BE2C (cell line): ENCODE measurements around the gene RPE65. TPM values are rescaled to one million over a fixed set of nuclear protein-coding genes. Genes with fewer than 3 reads are reported as not detected.
"Not testable (repeated sequence)": the region's sequence is repeated elsewhere in the genome, so short reads cannot be mapped to it uniquely, and the experiment has no call there.

Source experiments
- DNase-seq: peaks from one replicate; pipeline ENCODE4 v3.0.0-alpha.2; 2020
- H3K27me3 ChIP-seq: fragments of 250-450 bp; sonication (Bioruptor Pico); 2 replicates; pipeline ENCODE4 v1.5.1; 2020; ENCODE audit warnings: mild to moderate bottlenecking
- H3K36me3 ChIP-seq: fragments of 250-450 bp; sonication (Bioruptor Pico); 2 replicates; pipeline ENCODE4 v1.5.1; 2020; ENCODE audit warnings: mild to moderate bottlenecking
- H3K4me1 ChIP-seq: fragments of 250-450 bp; sonication (Bioruptor Pico); 2 replicates; pipeline ENCODE4 v1.5.1; 2020
- H3K4me3 ChIP-seq: 2 replicates; pipeline ENCODE4 v1.5.1; 2011; ENCODE audit warnings: low read depth, low read length
- H3K9me3 ChIP-seq: fragments of 250-450 bp; sonication (Bioruptor Pico); 2 replicates; pipeline ENCODE4 v1.5.1; 2020
- CTCF ChIP-seq: IDR thresholded peaks from 2 replicates; pipeline ENCODE4 v1.5.1; 2012; ENCODE audit warnings: mild to moderate bottlenecking, low read depth, low read length
- polyA plus RNA-seq: library from polyadenylated mRNA; unstranded; fragments of >200 nt; gene quantifications from one replicate; pipeline ENCODE4 v1.2.1, GENCODE V29; 2012; ENCODE audit warnings: low read depth, missing spikeins; ENCODE audit not compliant: insufficient read length, insufficient read depth

Gene RPE65
- polyA plus RNA-seq, result not detected

DNA sequence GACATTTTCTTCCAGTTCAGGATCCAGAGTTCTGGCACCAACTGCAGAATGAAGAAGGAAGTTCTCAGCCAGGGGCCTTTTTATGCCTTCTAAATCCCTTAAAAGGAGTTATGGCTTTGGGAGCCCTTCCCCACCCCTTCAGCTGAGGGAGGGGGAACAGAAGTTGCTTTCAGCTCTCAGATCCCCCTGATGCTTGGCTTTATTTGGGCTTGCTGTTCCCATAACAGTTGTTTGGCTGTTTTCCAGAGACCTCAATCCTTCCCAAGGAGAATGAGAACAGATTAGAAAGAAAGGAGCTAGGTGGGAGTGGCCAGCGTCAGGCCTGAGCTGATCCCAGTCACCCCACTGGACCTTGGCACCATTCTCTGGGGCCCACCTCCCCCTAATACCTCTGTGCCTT lies at the start of gene RPE65:
RPE65 (minus strand) TSS at position 54 of the 400 bp plus-strand sequence; CDS start at position 5, 49 bp downstream.
- Histone ChIP-seq H3K9me3 (no peaks in the 10 kb centered on the region), H3K36me3 (no peaks in the 10 kb centered on the region), H3K4me3 (no peak within 1 kb of the TSS), H3K27me3 (no peaks in the 10 kb centered on the region), H3K4me1 (no peaks in the 10 kb centered on the region)
- DNase-seq, result no peak
- no peak for TF ChIP-seq CTCF

DNA sequence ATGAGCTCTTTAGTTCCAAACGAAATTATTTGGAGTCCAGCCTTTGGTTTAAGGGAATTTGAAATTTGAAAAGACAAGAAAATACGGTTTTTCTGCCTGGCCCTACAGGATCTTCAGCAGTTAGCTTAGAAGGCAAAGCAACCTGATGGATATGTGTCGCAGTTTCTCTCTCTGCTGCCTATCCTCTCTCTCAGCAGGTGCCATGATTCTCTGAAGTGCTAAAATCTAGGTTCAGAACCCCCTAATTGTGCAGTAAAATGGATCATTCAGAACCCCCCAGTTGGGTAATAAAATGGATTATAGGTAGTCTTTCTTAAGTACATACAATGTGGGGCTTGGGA lies 47.6 kb upstream of the RPE65 start:
- H3K36me3 ChIP-seq, result no peaks in the 10 kb centered on the region
- no peaks in the 10 kb centered on the region for H3K4me1 ChIP-seq
- no peaks in the 10 kb centered on the region for H3K27me3 ChIP-seq
- H3K4me3 ChIP-seq, result peak overlapping the region; percentile 86
- no peak for TF ChIP-seq CTCF
- H3K9me3 ChIP-seq, result no peaks in the 10 kb centered on the region
- DNase-seq, result no peak

GRCh38 chr1:68496680-68497357 lies 47.1 kb upstream of the RPE65 start, which contains the start of gene DEPDC1:
DEPDC1 (minus strand) TSS chr1:68497082; CDS start chr1:68496999, 83 bp downstream.
- Histone ChIP-seq H3K9me3 (no peaks in the 10 kb centered on the region), H3K27me3 (no peaks in the 10 kb centered on the region), H3K4me3 (peak within 1 kb of the TSS; percentile 86), H3K4me1 (no peaks in the 10 kb centered on the region), H3K36me3 (no peaks in the 10 kb centered on the region)
- TF ChIP-seq CTCF, result no peak
- peak; percentile 94 for DNase-seq

DNA sequence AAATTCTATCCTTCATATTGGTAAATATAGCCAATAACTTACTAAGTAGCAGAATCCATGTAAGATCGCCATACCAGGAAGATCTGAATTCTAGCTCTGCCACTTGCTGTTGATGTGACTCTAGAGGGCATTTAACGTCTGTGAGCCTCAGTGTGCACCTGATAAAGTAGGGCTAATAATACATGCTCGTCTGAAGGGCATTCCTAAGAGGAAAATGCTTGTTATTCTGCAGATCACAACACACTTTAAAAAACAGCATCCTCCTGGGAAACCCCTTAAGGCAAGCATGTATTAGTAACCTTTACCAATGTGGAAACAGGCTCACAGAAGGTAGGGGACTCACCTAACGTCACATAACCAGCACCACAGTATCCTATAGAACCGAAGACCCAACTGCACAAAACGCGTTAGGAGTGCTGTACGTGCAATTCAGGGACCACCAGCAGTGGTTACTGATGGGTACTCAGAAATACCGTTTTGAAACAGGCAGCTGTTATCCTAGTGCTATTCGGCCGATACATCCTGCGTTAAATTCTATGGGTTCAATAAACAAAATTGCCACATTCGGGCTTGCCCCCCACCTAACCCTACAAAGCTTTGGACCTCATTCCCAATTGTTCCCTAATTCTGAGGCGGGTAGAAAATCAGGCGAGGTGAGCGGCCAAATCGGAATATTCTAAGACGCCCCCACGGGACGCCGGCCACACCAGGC lies 46.4 kb upstream of the RPE65 start:
- no peaks in the 10 kb centered on the region for H3K4me1 ChIP-seq
- TF ChIP-seq CTCF, result no peak
- no peaks in the 10 kb centered on the region for H3K9me3 ChIP-seq
- H3K4me3 ChIP-seq, result peak overlapping the region; percentile 86
- no peaks in the 10 kb centered on the region for H3K36me3 ChIP-seq
- H3K27me3 ChIP-seq, result no peaks in the 10 kb centered on the region
- no peak for DNase-seq

DNA sequence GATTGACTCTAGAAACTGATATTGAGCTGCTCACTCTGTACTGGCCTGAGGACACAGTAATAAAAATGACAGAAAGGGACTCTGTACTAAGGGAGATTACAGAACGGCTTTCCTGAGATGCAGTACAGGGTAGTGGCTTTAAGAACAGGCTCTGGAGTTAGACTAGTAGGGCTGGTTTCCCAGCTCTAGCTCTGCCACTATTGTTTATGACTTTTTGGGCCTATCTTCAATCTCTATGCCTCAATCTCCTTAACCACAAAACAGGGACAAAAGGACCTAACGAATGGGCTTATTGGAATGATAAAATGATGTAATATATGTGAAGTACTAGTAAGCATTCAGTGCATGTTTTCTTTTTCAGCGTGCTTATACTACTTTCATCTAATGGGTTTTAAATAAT lies 45.8 kb upstream of the RPE65 start:
- DNase-seq, result no peak
- no peak for TF ChIP-seq CTCF
- H3K4me1 ChIP-seq, result no peaks in the 10 kb centered on the region
- no peaks in the 10 kb centered on the region for H3K36me3 ChIP-seq
- no peaks in the 10 kb centered on the region for H3K9me3 ChIP-seq
- H3K4me3 ChIP-seq, result peak overlapping the region; percentile 86
- H3K27me3 ChIP-seq, result no peaks in the 10 kb centered on the region

DNA sequence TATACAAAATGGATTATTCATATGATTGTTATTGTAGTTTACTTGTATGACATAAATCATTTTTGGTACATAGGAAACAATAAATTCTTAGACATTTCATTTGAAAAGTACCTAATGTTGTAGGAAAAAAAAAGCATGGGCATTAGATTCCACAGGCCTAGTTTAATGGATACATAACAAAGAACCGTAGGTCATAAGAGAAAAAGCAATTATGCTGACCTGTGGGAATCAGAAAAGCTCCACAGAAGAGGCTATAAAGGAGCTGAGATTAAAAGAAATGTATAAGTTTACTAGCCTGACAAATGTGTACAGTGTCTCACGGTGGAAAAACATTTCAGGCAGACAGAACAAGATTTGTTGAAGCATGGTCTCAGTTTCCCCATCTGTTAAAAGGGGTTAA lies 43.4 kb upstream of the RPE65 start:
- H3K9me3 ChIP-seq, result no peaks in the 10 kb centered on the region
- peaks cover 4% of the 10 kb centered on the region for H3K36me3 ChIP-seq
- no peak for TF ChIP-seq CTCF
- DNase-seq, result no peak
- H3K4me3 ChIP-seq, result no peak overlapping the region
- no peaks in the 10 kb centered on the region for H3K27me3 ChIP-seq
- no peaks in the 10 kb centered on the region for H3K4me1 ChIP-seq

DNA sequence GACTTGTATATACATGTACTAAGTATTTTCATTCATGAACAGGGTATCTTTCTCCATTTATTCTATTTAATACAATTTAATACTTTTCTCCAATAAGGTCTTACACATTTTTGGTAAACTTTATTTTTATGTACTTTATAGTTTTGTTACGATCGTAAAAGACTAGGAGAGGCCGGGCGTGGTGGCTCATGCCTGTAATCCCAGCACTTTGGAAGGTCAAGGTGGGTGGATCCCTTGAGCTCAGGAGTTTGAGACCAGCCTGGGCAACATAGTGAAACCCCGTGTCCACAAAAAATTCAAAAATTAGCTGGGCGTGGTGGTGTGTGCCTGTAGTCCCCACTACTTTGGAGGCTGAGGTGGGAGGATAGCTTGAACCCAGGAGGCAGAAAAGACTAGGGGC lies 42.5 kb upstream of the RPE65 start:
- not testable (repeated sequence) for H3K9me3 ChIP-seq, H3K36me3 ChIP-seq, DNase-seq, H3K27me3 ChIP-seq, H3K4me3 ChIP-seq, H3K4me1 ChIP-seq
